LNCAP (cell line): ENCODE measurements around the gene CLDN12.

Experiments used
- CTCF ChIP-seq: fragments of 450-650 bp; IDR thresholded peaks from 2 replicates; pipeline ENCODE4 v1.5.1; 2017; ENCODE audit warnings: mild to moderate bottlenecking

Gene CLDN12

GRCh38 chr7:90412458-90413184 is 9.4 kb downstream of the CLDN12 start:
- TF ChIP-seq CTCF, result peak; percentile 66

- TF ChIP-seq CTCF, result no peak; the same call in 1 of the 2 replicates
Measured at GRCh38 chr7:90413185-90413528, 9.9 kb downstream of the CLDN12 start.

GRCh38 chr7:90421651-90422050 is 18.4 kb downstream of the CLDN12 start:
- TF ChIP-seq CTCF, result no peak

GRCh38 chr7:90424720-90425119 is 21.5 kb downstream of the CLDN12 start:
- TF ChIP-seq CTCF, result no peak

- no peak for TF ChIP-seq CTCF
Measured at GRCh38 chr7:90425376-90425775, 22.1 kb downstream of the CLDN12 start.

GRCh38 chr7:90430614-90431460 is 27.6 kb downstream of the CLDN12 start:
- TF ChIP-seq CTCF, result no peak

GRCh38 chr7:90432752-90433151 is 29.5 kb downstream of the CLDN12 start:
- TF ChIP-seq CTCF, result no peak
